SU-DHL-6 (cell line): Measurements from ENCODE around the gene WDR73.

Experiments
- EZH2phosphoT487 ChIP-seq: fragments of 200-600 bp; sonication (generic), shearing (Covaris generic); conservative IDR thresholded peaks from 2 replicates; pipeline ENCODE4 v1.6.1; 2018; ENCODE audit warnings: mild to moderate bottlenecking, antibody characterized with exemption, low read length, moderate library complexity, mixed read lengths
- TF ChIP-seq, protein P1 (sequence below): fragments of 200-600 bp; sonication (generic); IDR thresholded peaks from one replicate; pipeline ENCODE4 v1.5.1; 2017; ENCODE audit warnings: antibody characterized with exemption, mild to moderate bottlenecking, low read length, moderate library complexity; ENCODE audit not compliant: insufficient read depth, poor library complexity, severe bottlenecking

DNA sequence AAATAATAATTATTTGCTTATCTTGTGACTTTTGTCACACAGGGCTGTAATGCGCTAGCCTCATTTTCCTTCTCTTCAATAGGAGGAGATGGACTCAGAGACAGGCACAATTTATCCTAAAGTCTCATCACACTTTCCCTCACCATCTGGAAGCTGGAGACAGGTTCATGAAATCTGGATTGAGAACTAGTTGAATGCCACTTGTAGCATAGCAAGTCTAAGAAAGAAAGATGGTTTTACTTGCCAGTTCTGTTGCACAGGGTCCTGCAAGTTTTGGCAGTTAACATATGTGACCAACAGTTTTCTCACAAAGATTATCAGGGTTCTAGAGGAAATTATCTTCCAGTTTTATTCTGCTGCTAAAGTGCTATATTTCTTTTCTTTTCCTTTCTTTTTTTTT is 62.3 kb downstream of the WDR73 start:
- TF ChIP-seq, protein P1, sequence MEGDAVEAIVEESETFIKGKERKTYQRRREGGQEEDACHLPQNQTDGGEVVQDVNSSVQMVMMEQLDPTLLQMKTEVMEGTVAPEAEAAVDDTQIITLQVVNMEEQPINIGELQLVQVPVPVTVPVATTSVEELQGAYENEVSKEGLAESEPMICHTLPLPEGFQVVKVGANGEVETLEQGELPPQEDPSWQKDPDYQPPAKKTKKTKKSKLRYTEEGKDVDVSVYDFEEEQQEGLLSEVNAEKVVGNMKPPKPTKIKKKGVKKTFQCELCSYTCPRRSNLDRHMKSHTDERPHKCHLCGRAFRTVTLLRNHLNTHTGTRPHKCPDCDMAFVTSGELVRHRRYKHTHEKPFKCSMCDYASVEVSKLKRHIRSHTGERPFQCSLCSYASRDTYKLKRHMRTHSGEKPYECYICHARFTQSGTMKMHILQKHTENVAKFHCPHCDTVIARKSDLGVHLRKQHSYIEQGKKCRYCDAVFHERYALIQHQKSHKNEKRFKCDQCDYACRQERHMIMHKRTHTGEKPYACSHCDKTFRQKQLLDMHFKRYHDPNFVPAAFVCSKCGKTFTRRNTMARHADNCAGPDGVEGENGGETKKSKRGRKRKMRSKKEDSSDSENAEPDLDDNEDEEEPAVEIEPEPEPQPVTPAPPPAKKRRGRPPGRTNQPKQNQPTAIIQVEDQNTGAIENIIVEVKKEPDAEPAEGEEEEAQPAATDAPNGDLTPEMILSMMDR: no peak
- no peak for TF ChIP-seq EZH2phosphoT487
